ENCODE measurements around the gene ZNF319. TPM values are rescaled to one million over a fixed set of nuclear protein-coding genes. Genes with fewer than 3 reads are reported as not detected.

Gene ZNF319
- polyA plus RNA-seq, 1 donor (not counting 4 experiments of a cell fraction or from before 2014, with no cell fraction given), result 3.3 TPM

GRCh38 chr16:58042001-58042885, 41.8 kb upstream of the ZNF319 start:
- H3K9me1 ChIP-seq (ENCODE audit: control insufficient read depth, extremely low read depth, insufficient read depth, low read length), result no peaks in the 10 kb centered on the region
- no peak overlapping the region for H3K4me2 ChIP-seq (ENCODE audit: control insufficient read depth, extremely low read depth, insufficient read depth, low read depth, low read length)
- DNase-seq (ENCODE audit: low read depth, low spot score) (no peak), FAIRE-seq (no peak)
- H3K27me3 ChIP-seq (ENCODE audit: control insufficient read depth, extremely low read depth, insufficient read depth, low read length), result no peaks in the 10 kb centered on the region
- no peaks in the 10 kb centered on the region for H3K9me3 ChIP-seq (ENCODE audit: control insufficient read depth, low read depth, low read length)
- peaks cover 0 to 6% of the 10 kb centered on the region in 2 experiments for H3K36me3 ChIP-seq (ENCODE audit: control insufficient read depth in 2 of 2, extremely low read depth in 1 of 2, insufficient read depth in 2 of 2, low read length in 2 of 2)
- no peak overlapping the region for H3K4me3 ChIP-seq (ENCODE audit: control insufficient read depth in 2 of 3, extremely low read depth in 1 of 3, insufficient read depth in 2 of 3, low read depth in 1 of 3, low read length in 3 of 3)
- H3K27ac ChIP-seq (ENCODE audit: control insufficient read depth, insufficient read depth, low read length), result no peak overlapping the region
- H3K79me2 ChIP-seq (ENCODE audit: control insufficient read depth, insufficient read depth, low read length), result no peaks in the 10 kb centered on the region
- dilution Hi-C loops (cut with MboI; ENCODE audit: extremely low pct_ligation_motif_present, low sequenced_read_pairs), result no loop called here
- H4K20me1 ChIP-seq (ENCODE audit: control insufficient read depth, extremely low read depth, insufficient read depth, low read length), result no peaks in the 10 kb centered on the region
- no peak overlapping the region for H3K9ac ChIP-seq (ENCODE audit: control insufficient read depth, extremely low read depth, insufficient read depth, low read length)
- no peak for TF ChIP-seq EZH2 (IDR thresholded peaks at IDR 0.05; ENCODE audit: low read length)
- no peak for TF ChIP-seq CTCF (optimal IDR thresholded peaks at IDR 0.05 in 1 of 3, IDR thresholded peaks at IDR 0.05 in 1 of 3, conservative IDR thresholded peaks at IDR 0.05 in 1 of 3; ENCODE audit: extremely low read depth in 1 of 3, insufficient read depth in 2 of 3, low read length in 3 of 3)
- H2AFZ ChIP-seq (ENCODE audit: control insufficient read depth, low read length), result no peak overlapping the region
- H3K4me1 ChIP-seq (ENCODE audit: control insufficient read depth, extremely low read depth, insufficient read depth, low read length), result no peaks in the 10 kb centered on the region

- H3K79me2 ChIP-seq (ENCODE audit: control insufficient read depth, insufficient read depth, low read length), result no peaks in the 10 kb centered on the region
- no peak for TF ChIP-seq CTCF (optimal IDR thresholded peaks at IDR 0.05 in 1 of 3, IDR thresholded peaks at IDR 0.05 in 1 of 3, conservative IDR thresholded peaks at IDR 0.05 in 1 of 3; ENCODE audit: extremely low read depth in 1 of 3, insufficient read depth in 2 of 3, low read length in 3 of 3)
- H3K9me3 ChIP-seq (ENCODE audit: control insufficient read depth, low read depth, low read length), result no peaks in the 10 kb centered on the region
- no peaks in the 10 kb centered on the region for H4K20me1 ChIP-seq (ENCODE audit: control insufficient read depth, extremely low read depth, insufficient read depth, low read length)
- H3K4me3 ChIP-seq (ENCODE audit: control insufficient read depth in 2 of 3, extremely low read depth in 1 of 3, insufficient read depth in 2 of 3, low read depth in 1 of 3, low read length in 3 of 3), result no peak overlapping the region
- H3K27me3 ChIP-seq (ENCODE audit: control insufficient read depth, extremely low read depth, insufficient read depth, low read length), result no peaks in the 10 kb centered on the region
- no peaks in the 10 kb centered on the region for H3K4me1 ChIP-seq (ENCODE audit: control insufficient read depth, extremely low read depth, insufficient read depth, low read length)
- H2AFZ ChIP-seq (ENCODE audit: control insufficient read depth, low read length), result no peak overlapping the region
- dilution Hi-C loops (cut with MboI; ENCODE audit: extremely low pct_ligation_motif_present, low sequenced_read_pairs), result no loop called here
- H3K27ac ChIP-seq (ENCODE audit: control insufficient read depth, insufficient read depth, low read length), result no peak overlapping the region
- peaks cover 0 to 7% of the 10 kb centered on the region in 2 experiments for H3K36me3 ChIP-seq (ENCODE audit: control insufficient read depth in 2 of 2, extremely low read depth in 1 of 2, insufficient read depth in 2 of 2, low read length in 2 of 2)
- no peak for DNase-seq (ENCODE audit: low read depth, low spot score)
- no peak for FAIRE-seq
- H3K4me2 ChIP-seq (ENCODE audit: control insufficient read depth, extremely low read depth, insufficient read depth, low read depth, low read length), result no peak overlapping the region
- no peak overlapping the region for H3K9ac ChIP-seq (ENCODE audit: control insufficient read depth, extremely low read depth, insufficient read depth, low read length)
- no peaks in the 10 kb centered on the region for H3K9me1 ChIP-seq (ENCODE audit: control insufficient read depth, extremely low read depth, insufficient read depth, low read length)
Observed at GRCh38 chr16:58041628-58041955, 41.1 kb upstream of the ZNF319 start.

Data from keratinocyte (primary cell).